Ishikawa (cell line): ENCODE results near the gene CACNA1H.

Experiments
- CEBPB ChIP-seq: IDR thresholded peaks from 2 replicates; pipeline ENCODE4 v1.6.1; 2012
- CREB1 ChIP-seq: IDR thresholded peaks from 2 replicates; pipeline ENCODE4 v1.6.1; 2012; ENCODE audit warnings: low read depth
- EGR1 ChIP-seq: IDR thresholded peaks from 2 replicates; pipeline ENCODE4 v1.6.1; 2012
- EP300 ChIP-seq: IDR thresholded peaks from 2 replicates; pipeline ENCODE4 v1.6.1; 2012; ENCODE audit warnings: borderline replicate concordance
- FOXM1 ChIP-seq: IDR thresholded peaks from 2 replicates; pipeline ENCODE4 v1.6.1; 2012; ENCODE audit warnings: low read depth, borderline replicate concordance
- MAX ChIP-seq: IDR thresholded peaks from 2 replicates; pipeline ENCODE4 v1.6.1; 2012
- NFIC ChIP-seq: IDR thresholded peaks from 2 replicates; pipeline ENCODE4 v1.6.1; 2012
- RAD21 ChIP-seq: IDR thresholded peaks from 2 replicates; pipeline ENCODE4 v1.6.1; 2012; ENCODE audit warnings: low read depth
- REST ChIP-seq: IDR thresholded peaks from 2 replicates; pipeline ENCODE4 v1.6.1; 2012; ENCODE audit warnings: low read depth, mild to moderate bottlenecking
- TAF1 ChIP-seq: IDR thresholded peaks from 2 replicates; pipeline ENCODE4 v1.6.1; 2012; ENCODE audit warnings: low read depth, mild to moderate bottlenecking
- TCF12 ChIP-seq: IDR thresholded peaks from 2 replicates; pipeline ENCODE4 v1.6.1; 2012; ENCODE audit warnings: low read depth
- TEAD4 ChIP-seq: IDR thresholded peaks from 2 replicates; pipeline ENCODE4 v1.6.1; 2012
- USF1 ChIP-seq: IDR thresholded peaks from 2 replicates; pipeline ENCODE4 v1.6.1; 2012
- YY1 ChIP-seq: IDR thresholded peaks from 2 replicates; pipeline ENCODE4 v1.6.1; 2012; ENCODE audit warnings: low read depth
- ZBTB7A ChIP-seq: IDR thresholded peaks from 2 replicates; pipeline ENCODE4 v1.6.1; 2012; ENCODE audit warnings: low read depth

The CACNA1H gene

GRCh38 chr16:1258225-1258600 lies 105.3 kb downstream of the CACNA1H start:
- no peak for TF ChIP-seq CEBPB
- TF ChIP-seq CREB1: no peak
- TF ChIP-seq RAD21: no peak
- TF ChIP-seq TEAD4: no peak
- TF ChIP-seq EP300: no peak

DNA sequence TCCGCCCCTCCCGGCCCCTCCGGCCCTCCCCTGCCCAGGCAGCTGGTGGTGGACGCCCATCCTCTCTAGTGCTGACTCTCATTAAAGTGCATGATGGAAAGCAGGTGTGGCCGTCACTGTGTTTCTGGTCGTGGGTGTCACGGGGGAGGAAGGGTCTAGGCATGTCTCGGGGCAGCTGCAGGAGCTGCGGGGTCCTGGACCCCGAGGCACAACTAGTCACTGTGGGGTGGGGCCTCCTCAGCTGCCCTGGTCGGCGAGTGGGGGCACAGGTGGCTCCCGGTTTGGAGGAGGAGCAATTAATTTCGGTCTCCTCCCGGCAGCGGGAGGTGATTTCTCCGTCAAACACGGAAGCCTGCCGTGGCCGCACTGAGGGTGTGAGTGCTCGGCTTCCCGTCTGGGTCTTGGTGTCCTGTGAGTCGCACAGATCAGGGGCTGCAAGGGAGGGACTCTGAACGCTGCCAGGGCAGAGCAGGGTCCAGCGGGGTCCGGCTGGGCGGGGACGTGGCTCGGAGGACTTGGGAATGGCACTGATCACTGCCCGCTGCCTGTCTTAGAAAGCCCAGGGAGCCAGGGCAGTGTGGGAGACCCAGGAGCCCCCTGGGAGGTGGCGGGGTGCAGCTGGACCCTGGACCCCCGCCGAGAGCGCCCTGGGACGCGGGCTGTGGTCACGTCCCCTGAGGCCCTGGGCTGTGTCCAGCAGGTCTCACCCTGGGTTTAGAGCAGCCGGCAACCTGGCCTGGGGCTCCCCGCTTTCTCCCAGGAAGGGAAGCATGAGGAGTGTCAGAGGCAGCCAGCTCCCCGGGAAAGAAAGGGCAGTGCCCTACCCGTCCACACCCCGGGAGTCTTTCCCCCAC lies 106.2 kb downstream of the CACNA1H start:
- TF ChIP-seq NFIC: no peak
- no peak for TF ChIP-seq MAX
- TF ChIP-seq ZBTB7A: 0 out of 2 replicates have a peak, but pooled peaks have one; percentile 38

- TF ChIP-seq CEBPB: no peak
- no peak for TF ChIP-seq FOXM1
- TF ChIP-seq MAX: no peak
- no peak for TF ChIP-seq TAF1
- no peak for TF ChIP-seq TEAD4
- TF ChIP-seq YY1: no peak
- no peak for TF ChIP-seq EP300
- no peak for TF ChIP-seq CREB1
- TF ChIP-seq TCF12: no peak
- no peak for TF ChIP-seq USF1
- TF ChIP-seq EGR1: no peak
- no peak for TF ChIP-seq NFIC
- no peak for TF ChIP-seq REST
- TF ChIP-seq RAD21: no peak
- TF ChIP-seq ZBTB7A: no peak
These were observed 106.8 kb downstream of the CACNA1H start for GRCh38 chr16:1259760-1260068.

- TF ChIP-seq TAF1 (no peak), EP300 (no peak), MAX (no peak), FOXM1 (no peak), USF1 (no peak), REST (no peak), YY1 (no peak), EGR1 (no peak)
These were observed 107.3 kb downstream of the CACNA1H start for GRCh38 chr16:1260101-1260680.

GRCh38 chr16:1261131-1261892 lies 108.4 kb downstream of the CACNA1H start:
- TF ChIP-seq EP300: no peak
- TF ChIP-seq TCF12: no peak
- no peak for TF ChIP-seq NFIC
- TF ChIP-seq FOXM1: no peak
- no peak for TF ChIP-seq CEBPB
- TF ChIP-seq ZBTB7A: no peak
- no peak for TF ChIP-seq MAX
- no peak for TF ChIP-seq CREB1
- TF ChIP-seq TAF1: no peak
- TF ChIP-seq USF1: no peak
- no peak for TF ChIP-seq EGR1
- no peak for TF ChIP-seq TEAD4
- TF ChIP-seq YY1: no peak
- no peak for TF ChIP-seq REST
- TF ChIP-seq RAD21: no peak
